ENCODE measurements around the gene OR2Z1.
A peak's percentile ranks its signal among the peaks of the same experiment; 100 is the strongest.
"Not testable (repeated sequence)": the region's sequence is repeated elsewhere in the genome, so short reads cannot be mapped to it uniquely, and the experiment has no call there.

Gene OR2Z1

GRCh38 chr19:8703223-8703622, 18.2 kb upstream of the OR2Z1 start:
- DNase-seq (ENCODE audit: low spot score): no peak

GRCh38 chr19:8705304-8705703, 16.1 kb upstream of the OR2Z1 start:
- DNase-seq (ENCODE audit: low spot score): peak; percentile 47

- peak; percentile 58 for DNase-seq (ENCODE audit: low spot score)
Measured at GRCh38 chr19:8705742-8706141, 15.7 kb upstream of the OR2Z1 start.

GRCh38 chr19:8710337-8710736, 11.1 kb upstream of the OR2Z1 start:
- not testable (repeated sequence) for DNase-seq (ENCODE audit: low spot score)

- DNase-seq (ENCODE audit: low spot score): no peak
Measured at GRCh38 chr19:8722032-8722431, 598 bp downstream of the OR2Z1 start.

GRCh38 chr19:8724276-8724675, 2.8 kb downstream of the OR2Z1 start:
- DNase-seq (ENCODE audit: low spot score): no peak

- no peak for DNase-seq (ENCODE audit: low spot score)
Measured at GRCh38 chr19:8731428-8732169, 10.2 kb downstream of the OR2Z1 start.

- no peak for DNase-seq (ENCODE audit: low spot score)
Measured at GRCh38 chr19:8738377-8738776, 16.9 kb downstream of the OR2Z1 start.

GRCh38 chr19:8739291-8740065, 18.0 kb downstream of the OR2Z1 start:
- DNase-seq (ENCODE audit: low spot score): not testable (repeated sequence)

GRCh38 chr19:8767257-8767656, 45.8 kb downstream of the OR2Z1 start:
- not testable (repeated sequence) for DNase-seq (ENCODE audit: low spot score)

GRCh38 chr19:8769265-8769664, 47.8 kb downstream of the OR2Z1 start:
- not testable (repeated sequence) for DNase-seq (ENCODE audit: low spot score)

- not testable (repeated sequence) for DNase-seq (ENCODE audit: low spot score)
Measured at GRCh38 chr19:8773587-8773986, 52.2 kb downstream of the OR2Z1 start.
